Coronary artery (tissue), 2 donors: Measurements from ENCODE around the gene MMP10.

Experiments
- DNase-seq: peaks from one replicate; pipeline ENCODE4 v3.0.0-alpha.2; 2017; ENCODE audit warnings: low spot score
- H3K27ac ChIP-seq, 2 donors: fragments of 200-600 bp; sonication (generic); one replicate each; pipeline ENCODE4 v1.5.1; 2016 to 2019
- H3K4me3 ChIP-seq: fragments of 200-600 bp; sonication (generic); 2 replicates; pipeline ENCODE4 v1.5.1; 2016; ENCODE audit warnings: mild to moderate bottlenecking, moderate library complexity
- CTCF ChIP-seq: fragments of 200-600 bp; sonication (generic); IDR thresholded peaks from one replicate; pipeline ENCODE4 v1.5.1; 2019; ENCODE audit warnings: antibody characterized with exemption

MMP10 gene

GRCh38 chr11:102810950-102811660 is 30.7 kb upstream of the MMP10 start:
- no peak for DNase-seq
- no peak overlapping the region for H3K27ac ChIP-seq

GRCh38 chr11:102809971-102810370 is 29.5 kb upstream of the MMP10 start:
- H3K4me3 ChIP-seq: no peak overlapping the region
- no peak for TF ChIP-seq CTCF
- no peak for DNase-seq
- H3K27ac ChIP-seq: no peak overlapping the region

More at GRCh38 chr11:102810950-102811660, 30.7 kb upstream of the MMP10 start:
- TF ChIP-seq CTCF: no peak
- H3K4me3 ChIP-seq: no peak overlapping the region

- DNase-seq: no peak
- H3K27ac ChIP-seq: no peak overlapping the region
- TF ChIP-seq CTCF: no peak
- H3K4me3 ChIP-seq: no peak overlapping the region
Measured at GRCh38 chr11:102807921-102808320, 27.5 kb upstream of the MMP10 start.

GRCh38 chr11:102806296-102806695 is 25.9 kb upstream of the MMP10 start:
- DNase-seq: no peak
- no peak overlapping the region for H3K27ac ChIP-seq
- H3K4me3 ChIP-seq: no peak overlapping the region
- TF ChIP-seq CTCF: no peak

- TF ChIP-seq CTCF: no peak
- no peak overlapping the region for H3K27ac ChIP-seq
Measured at GRCh38 chr11:102802341-102802740, 21.9 kb upstream of the MMP10 start.

GRCh38 chr11:102800767-102801166 is 20.3 kb upstream of the MMP10 start:
- no peak overlapping the region for H3K27ac ChIP-seq
- TF ChIP-seq CTCF: no peak
- no peak for DNase-seq
- no peak overlapping the region for H3K4me3 ChIP-seq

More at GRCh38 chr11:102802341-102802740, 21.9 kb upstream of the MMP10 start:
- no peak overlapping the region for H3K4me3 ChIP-seq
- no peak for DNase-seq

- no peak for TF ChIP-seq CTCF
- DNase-seq: no peak
- Histone ChIP-seq H3K27ac (no peak overlapping the region), H3K4me3 (no peak overlapping the region)
Measured at GRCh38 chr11:102799681-102800340, 19.4 kb upstream of the MMP10 start.
